Gastrocnemius medialis (tissue), 4 donors: ENCODE data around the gene RFNG.

Experiments used
- POLR2A ChIP-seq, 2 donors: fragments of 450-650 bp; IDR thresholded peaks; one replicate each; pipeline ENCODE4 v1.6.1; 2017; ENCODE audit warnings: antibody characterized with exemption in 2 of 2, mild to moderate bottlenecking in 2 of 2, moderate library complexity in 2 of 2
- TF ChIP-seq, protein P1 (sequence below), 5 experiments: fragments of 450-650 bp in 3 of 5; fragments of 200-600 bp in 2 of 5; sonication (generic) in 2 of 5; IDR thresholded peaks in 4 of 5; conservative IDR thresholded peaks in 1 of 5; 1 replicate in 4 of 5; 2 replicates in 1 of 5; pipeline ENCODE4 v1.5.1; 2016 to 2019; ENCODE audit warnings: antibody characterized with exemption in 5 of 5, mild to moderate bottlenecking in 3 of 5, moderate library complexity in 3 of 5

DNA sequence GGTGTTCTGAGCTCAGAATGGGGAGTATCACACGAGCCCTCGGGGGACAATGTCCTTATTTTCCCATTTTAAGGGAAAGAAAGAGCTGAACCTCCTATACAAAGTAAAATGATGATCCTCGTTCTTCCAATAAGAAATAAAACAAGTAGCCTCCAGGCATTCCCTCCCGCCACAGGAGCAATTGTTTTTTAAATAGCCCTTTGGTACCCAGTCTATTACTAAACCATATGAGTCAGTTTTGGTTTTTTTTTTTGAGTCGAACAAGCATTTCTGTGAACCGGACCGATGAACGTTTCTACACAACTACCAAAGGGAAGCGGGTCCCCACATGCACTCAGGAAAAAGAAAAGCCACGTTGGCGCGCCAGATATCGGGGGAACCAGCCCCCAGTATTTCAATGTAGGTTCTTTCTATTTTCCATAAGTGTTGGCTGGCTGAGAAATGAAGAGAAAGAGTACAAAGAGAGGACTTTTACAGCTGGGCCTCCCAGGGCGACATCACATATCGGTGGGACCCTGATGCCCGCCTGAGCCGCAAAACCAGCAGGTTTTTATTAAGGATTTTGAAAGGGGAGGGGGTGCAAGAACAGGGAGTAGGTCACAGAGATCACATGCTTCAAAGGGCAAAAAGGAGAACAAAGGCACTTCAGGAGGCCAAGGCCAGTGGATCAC lies 10.3 kb downstream of the RFNG start:
- TF ChIP-seq, protein P1, sequence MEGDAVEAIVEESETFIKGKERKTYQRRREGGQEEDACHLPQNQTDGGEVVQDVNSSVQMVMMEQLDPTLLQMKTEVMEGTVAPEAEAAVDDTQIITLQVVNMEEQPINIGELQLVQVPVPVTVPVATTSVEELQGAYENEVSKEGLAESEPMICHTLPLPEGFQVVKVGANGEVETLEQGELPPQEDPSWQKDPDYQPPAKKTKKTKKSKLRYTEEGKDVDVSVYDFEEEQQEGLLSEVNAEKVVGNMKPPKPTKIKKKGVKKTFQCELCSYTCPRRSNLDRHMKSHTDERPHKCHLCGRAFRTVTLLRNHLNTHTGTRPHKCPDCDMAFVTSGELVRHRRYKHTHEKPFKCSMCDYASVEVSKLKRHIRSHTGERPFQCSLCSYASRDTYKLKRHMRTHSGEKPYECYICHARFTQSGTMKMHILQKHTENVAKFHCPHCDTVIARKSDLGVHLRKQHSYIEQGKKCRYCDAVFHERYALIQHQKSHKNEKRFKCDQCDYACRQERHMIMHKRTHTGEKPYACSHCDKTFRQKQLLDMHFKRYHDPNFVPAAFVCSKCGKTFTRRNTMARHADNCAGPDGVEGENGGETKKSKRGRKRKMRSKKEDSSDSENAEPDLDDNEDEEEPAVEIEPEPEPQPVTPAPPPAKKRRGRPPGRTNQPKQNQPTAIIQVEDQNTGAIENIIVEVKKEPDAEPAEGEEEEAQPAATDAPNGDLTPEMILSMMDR (IDR thresholded peaks at IDR 0.05 in 4 of 5, conservative IDR thresholded peaks at IDR 0.05 in 1 of 5), result no peak
- TF ChIP-seq POLR2A (IDR thresholded peaks at IDR 0.05), result no peak
